Erythroblast (primary cell): ENCODE data around the gene SST.

Experiments used
- GATA1 ChIP-seq: IDR thresholded peaks from 2 replicates; pipeline ENCODE4 v1.6.1; 2011; ENCODE audit warnings: low read depth, mild to moderate bottlenecking, control low read depth, low read length, moderate library complexity
- POLR2A ChIP-seq: IDR thresholded peaks from 2 replicates; pipeline ENCODE4 v1.6.1; 2011; ENCODE audit warnings: mild to moderate bottlenecking, low read length

DNA sequence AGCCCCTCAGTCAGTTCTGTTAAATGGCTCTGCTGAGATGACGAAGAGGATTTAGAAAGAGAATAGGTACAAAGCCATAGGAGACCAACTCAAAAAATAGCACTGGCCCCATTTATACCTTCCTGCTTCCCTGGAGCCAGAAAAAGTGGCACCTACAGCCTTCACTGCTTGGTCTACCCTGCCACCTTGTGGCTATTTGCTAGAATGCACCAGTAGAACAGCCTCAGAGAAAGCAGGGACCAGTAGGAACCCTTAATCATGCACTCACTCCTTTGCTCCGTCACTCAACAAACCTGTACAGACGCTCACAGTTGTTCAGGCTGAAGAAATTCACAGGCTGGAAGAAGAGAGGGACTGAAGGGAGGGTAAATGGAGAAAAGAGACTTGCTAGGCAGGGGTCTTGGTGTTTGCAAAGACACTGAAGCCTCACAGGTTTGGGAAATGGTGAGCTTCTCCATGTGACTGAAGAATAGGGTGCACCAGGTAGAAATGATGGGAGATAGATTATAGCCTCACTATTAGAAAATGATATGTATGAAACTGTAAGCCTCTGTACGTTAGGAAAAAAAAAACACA lies 44.3 kb upstream of the SST start:
- TF ChIP-seq POLR2A (no peak), GATA1 (no peak)
